PC-9 (cell line): ENCODE data around the gene RAB3GAP2. TPM values are rescaled to one million over a fixed set of nuclear protein-coding genes. Genes with fewer than 3 reads are reported as not detected.
"Not testable (repeated sequence)": the region's sequence is repeated elsewhere in the genome, so short reads cannot be mapped to it uniquely, and the experiment has no call there.

ENCODE experiments used
- BruUV-seq: library from RNA; stranded (reverse); fragments of 400-500 nt; replicated peaks from 2 replicates; lab custom pipeline; 2021; lab: Mats Ljungman, UMichigan
- CTCF ChIA-PET: fragments of 300-600 bp; sonication (Branson Sonifier 250); formaldehyde crosslinking; loops from one replicate; lab custom pipeline; 2022; ENCODE audit warnings: antibody characterized with exemption; lab: Charles Lee
- POLR2A ChIA-PET: fragments of 300-600 bp; sonication (Branson Sonifier 250); formaldehyde crosslinking; loops from one replicate; lab custom pipeline; 2022; ENCODE audit warnings: antibody characterized with exemption; ENCODE audit not compliant: unreplicated experiment; lab: Charles Lee
- DNase-seq, 2 experiments: peaks; one replicate each; pipeline versions ENCODE4 v3.0.0 to v3.0.0-alpha.2; 2015 to 2022; ENCODE audit warnings: mixed read lengths in 1 of 2
- H2AFZ ChIP-seq: fragments of 200-600 bp; sonication (generic); 2 replicates; pipeline ENCODE4 v1.8.1; 2017; ENCODE audit warnings: antibody characterized with exemption
- H3F3A ChIP-seq: fragments of 200-600 bp; sonication (generic); 2 replicates; pipeline ENCODE4 v1.8.1; 2017; ENCODE audit warnings: antibody characterized with exemption, mild to moderate bottlenecking, low read depth; ENCODE audit not compliant: insufficient read depth
- H3K27ac ChIP-seq: fragments of 200-600 bp; sonication (generic); 2 replicates; pipeline ENCODE4 v1.6.1; 2016; ENCODE audit warnings: mixed run types
- H3K27me3 ChIP-seq: fragments of 200-600 bp; sonication (generic); 2 replicates; pipeline ENCODE4 v1.6.1; 2016; ENCODE audit warnings: low read depth, mixed run types; ENCODE audit not compliant: insufficient read depth
- H3K36me3 ChIP-seq: fragments of 200-600 bp; sonication (generic); 2 replicates; pipeline ENCODE4 v1.6.1; 2016; ENCODE audit warnings: low read depth, mixed run types
- H3K4me1 ChIP-seq: fragments of 200-600 bp; sonication (generic); replicated peaks from 2 replicates; pipeline ENCODE4 v1.6.1; 2016; ENCODE audit warnings: mixed run types; ENCODE audit not compliant: insufficient read depth
- H3K4me2 ChIP-seq: fragments of 200-600 bp; sonication (generic); 2 replicates; pipeline ENCODE4 v1.6.1; 2017; ENCODE audit warnings: mixed run types
- H3K4me3 ChIP-seq: fragments of 200-600 bp; sonication (generic); 2 replicates; pipeline ENCODE4 v1.6.1; 2016; ENCODE audit warnings: mixed run types
- H3K79me2 ChIP-seq: fragments of 200-600 bp; sonication (generic); 2 replicates; pipeline ENCODE4 v1.6.1; 2017; ENCODE audit warnings: low read depth, mixed run types
- H3K9me2 ChIP-seq: fragments of 200-600 bp; sonication (generic); 2 replicates; pipeline ENCODE4 v1.8.1; 2017; ENCODE audit warnings: mild to moderate bottlenecking; ENCODE audit not compliant: insufficient read depth
- H3K9me3 ChIP-seq: fragments of 200-600 bp; sonication (generic); 2 replicates; pipeline ENCODE4 v1.8.1; 2016; ENCODE audit warnings: low read depth; ENCODE audit not compliant: insufficient read depth
- H4K20me1 ChIP-seq: fragments of 200-600 bp; sonication (generic); 2 replicates; pipeline ENCODE4 v1.8.1; 2017; ENCODE audit not compliant: insufficient read depth
- CTCF ChIP-seq: fragments of 200-600 bp; sonication (generic); conservative IDR thresholded peaks from 2 replicates; pipeline ENCODE4 v1.6.1; 2017; ENCODE audit warnings: mixed run types, antibody characterized with exemption, mild to moderate bottlenecking, moderate library complexity
- EZH2 ChIP-seq: fragments of 200-600 bp; sonication (generic); IDR thresholded peaks from 2 replicates; pipeline ENCODE4 v1.8.0; 2017; ENCODE audit warnings: antibody characterized with exemption, low read depth
- intact Hi-C: fragments of 100-400 bp; cut with micrococcal nuclease; formaldehyde crosslinking; loops from one replicate; pipeline ENCODE4 v1.10.0; 2022; ENCODE audit not compliant: unreplicated experiment
- total RNA-seq: library from RNA; stranded (reverse); gene quantifications from 2 replicates; pipeline ENCODE4 v1.2.3, GENCODE V29; 2021

RAB3GAP2 gene
- total RNA-seq, 1 experiment from 2014 or later: 51.0 TPM

GRCh38 chr1:220316305-220316704 lies 44.1 kb upstream of the RAB3GAP2 start:
- no peak overlapping the region for H2AFZ ChIP-seq
- no peaks in the 10 kb centered on the region for H3K27me3 ChIP-seq
- no peaks in the 10 kb centered on the region for H3K36me3 ChIP-seq
- no TSS peak for BruUV-seq
- H3K9me3 ChIP-seq: no peaks in the 10 kb centered on the region
- peak in 1 of 2 experiments; percentile 38 for DNase-seq
- H3K27ac ChIP-seq: no peak overlapping the region
- no peak overlapping the region for H3K4me2 ChIP-seq
- H3K4me3 ChIP-seq: no peak overlapping the region
- no peaks in the 10 kb centered on the region for H3F3A ChIP-seq
- ChIA-PET CTCF (no interaction called here), POLR2A (no interaction called here)
- intact Hi-C loops: no loop called here
- TF ChIP-seq CTCF (no peak), EZH2 (no peak)
- H3K4me1 ChIP-seq: no peaks in the 10 kb centered on the region
- no peaks in the 10 kb centered on the region for H4K20me1 ChIP-seq
- H3K79me2 ChIP-seq: no peaks in the 10 kb centered on the region
- no peaks in the 10 kb centered on the region for H3K9me2 ChIP-seq

- no peaks in the 10 kb centered on the region for H3K27me3 ChIP-seq
- no peak overlapping the region for H3K4me3 ChIP-seq
- H2AFZ ChIP-seq: no peak overlapping the region
- H3K4me2 ChIP-seq: no peak overlapping the region
- no peaks in the 10 kb centered on the region for H4K20me1 ChIP-seq
- no peak for TF ChIP-seq CTCF
- no peak for TF ChIP-seq EZH2
- no TSS peak for BruUV-seq
- no peaks in the 10 kb centered on the region for H3K79me2 ChIP-seq
- H3K4me1 ChIP-seq: no peaks in the 10 kb centered on the region
- H3K27ac ChIP-seq: no peak overlapping the region
- H3K36me3 ChIP-seq: no peaks in the 10 kb centered on the region
- no peak for DNase-seq
- H3K9me3 ChIP-seq: no peaks in the 10 kb centered on the region
- H3F3A ChIP-seq: no peaks in the 10 kb centered on the region
- CTCF ChIA-PET: interaction anchor here (0.6 to 1.3 kb wide), 2 partner anchors 19 to 25 kb away, joined by 3 to 9 read pairs; no protein-coding TSS in a partner anchor
- intact Hi-C loops: no loop called here
- no peaks in the 10 kb centered on the region for H3K9me2 ChIP-seq
- POLR2A ChIA-PET: no interaction called here
Observed at GRCh38 chr1:220315070-220315839, 43.0 kb upstream of the RAB3GAP2 start.

- no peaks in the 10 kb centered on the region for H3K9me3 ChIP-seq
- no peaks in the 10 kb centered on the region for H3K79me2 ChIP-seq
- BruUV-seq: no TSS peak
- TF ChIP-seq CTCF (no peak), EZH2 (no peak)
- no peak for DNase-seq
- ChIA-PET POLR2A (no interaction called here), CTCF (no interaction called here)
- H3K4me2 ChIP-seq: no peak overlapping the region
- no peaks in the 10 kb centered on the region for H3K27me3 ChIP-seq
- H2AFZ ChIP-seq: no peak overlapping the region
- H3K27ac ChIP-seq: no peak overlapping the region
- no peaks in the 10 kb centered on the region for H3K36me3 ChIP-seq
- intact Hi-C loops: no loop called here
- H3K4me1 ChIP-seq: no peaks in the 10 kb centered on the region
- H3K4me3 ChIP-seq: no peak overlapping the region
- H4K20me1 ChIP-seq: no peaks in the 10 kb centered on the region
- H3F3A ChIP-seq: no peaks in the 10 kb centered on the region
- H3K9me2 ChIP-seq: no peaks in the 10 kb centered on the region
Observed at GRCh38 chr1:220313576-220313975, 41.3 kb upstream of the RAB3GAP2 start.

GRCh38 chr1:220310147-220310546 lies 37.9 kb upstream of the RAB3GAP2 start:
- H3F3A ChIP-seq, H4K20me1 ChIP-seq, POLR2A ChIA-PET, BruUV-seq, H3K4me1 ChIP-seq, DNase-seq, H2AFZ ChIP-seq, H3K27me3 ChIP-seq, H3K79me2 ChIP-seq, H3K4me2 ChIP-seq, H3K9me3 ChIP-seq, H3K27ac ChIP-seq, H3K9me2 ChIP-seq, H3K4me3 ChIP-seq, intact Hi-C loops, H3K36me3 ChIP-seq: not testable (repeated sequence)
- CTCF ChIA-PET: interaction anchor here (0.8 kb wide), 1 partner anchor 489 kb away, joined by 3 read pairs; no protein-coding TSS in a partner anchor
